ENCODE data around the gene RSAD2. TPM values are rescaled to one million over a fixed set of nuclear protein-coding genes. Genes with fewer than 3 reads are reported as not detected.

RSAD2 gene
- total and polyA plus RNA-seq, 9 of the 15 experiments (the other 6 are each of a cell fraction or from before 2014, with no cell fraction given): 0.15 to 1.4 (median 0.28) TPM

- peak; percentile 67; the same call in 1 of the 2 replicates for TF ChIP-seq HMBOX1 (IDR thresholded peaks at IDR 0.05)
- no peak for TF ChIP-seq BRCA1 (IDR thresholded peaks at IDR 0.05)
- no peak for TF ChIP-seq BRCA1 (CRISPR knock-in tag; IDR thresholded peaks at IDR 0.05)
- TF ChIP-seq SIN3B (IDR thresholded peaks at IDR 0.05; ENCODE audit: low read depth): no peak
- TF ChIP-seq NFYB (IDR thresholded peaks at IDR 0.05; ENCODE audit: extremely low read depth, insufficient read length): no peak
- TF ChIP-seq NBN (IDR thresholded peaks at IDR 0.05; ENCODE audit: low read depth): peak; percentile 86
- TF ChIP-seq, protein P1, sequence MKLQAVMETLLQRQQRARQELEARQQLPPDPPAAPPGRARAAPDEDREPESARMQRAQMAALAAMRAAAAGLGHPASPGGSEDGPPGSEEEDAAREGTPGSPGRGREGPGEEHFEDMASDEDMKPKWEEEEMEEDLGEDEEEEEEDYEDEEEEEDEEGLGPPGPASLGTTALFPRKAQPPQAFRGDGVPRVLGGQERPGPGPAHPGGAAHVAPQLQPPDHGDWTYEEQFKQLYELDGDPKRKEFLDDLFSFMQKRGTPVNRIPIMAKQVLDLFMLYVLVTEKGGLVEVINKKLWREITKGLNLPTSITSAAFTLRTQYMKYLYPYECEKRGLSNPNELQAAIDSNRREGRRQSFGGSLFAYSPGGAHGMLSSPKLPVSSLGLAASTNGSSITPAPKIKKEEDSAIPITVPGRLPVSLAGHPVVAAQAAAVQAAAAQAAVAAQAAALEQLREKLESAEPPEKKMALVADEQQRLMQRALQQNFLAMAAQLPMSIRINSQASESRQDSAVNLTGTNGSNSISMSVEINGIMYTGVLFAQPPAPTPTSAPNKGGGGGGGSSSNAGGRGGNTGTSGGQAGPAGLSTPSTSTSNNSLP (IDR thresholded peaks at IDR 0.05; ENCODE audit: borderline replicate concordance, low read depth, low read length): no peak
- TF ChIP-seq LEF1 (IDR thresholded peaks at IDR 0.05): peak; percentile 89
- peak; percentile 100 for TF ChIP-seq HLTF (IDR thresholded peaks at IDR 0.05)
- no peak for TF ChIP-seq ZNF655 (CRISPR knock-in tag; IDR thresholded peaks at IDR 0.05)
- TF ChIP-seq ZNF444 (CRISPR knock-in tag; IDR thresholded peaks at IDR 0.05): no peak
- TF ChIP-seq JUNB (CRISPR knock-in tag; conservative IDR thresholded peaks at IDR 0.05): no peak
- no peak for TF ChIP-seq SMC3 (conservative IDR thresholded peaks at IDR 0.05; ENCODE audit: insufficient read depth, low read depth, low read length)
- TF ChIP-seq MYNN (IDR thresholded peaks at IDR 0.05): no peak
- no peak for TF ChIP-seq MYNN (CRISPR knock-in tag; IDR thresholded peaks at IDR 0.05)
- peak; percentile 91 for TF ChIP-seq EP300 (IDR thresholded peaks at IDR 0.05; ENCODE audit: low read length)
- TF ChIP-seq SRSF7 (optimal IDR thresholded peaks at IDR 0.05; ENCODE audit: low read depth, low read length): no peak
- TF ChIP-seq, protein P2, sequence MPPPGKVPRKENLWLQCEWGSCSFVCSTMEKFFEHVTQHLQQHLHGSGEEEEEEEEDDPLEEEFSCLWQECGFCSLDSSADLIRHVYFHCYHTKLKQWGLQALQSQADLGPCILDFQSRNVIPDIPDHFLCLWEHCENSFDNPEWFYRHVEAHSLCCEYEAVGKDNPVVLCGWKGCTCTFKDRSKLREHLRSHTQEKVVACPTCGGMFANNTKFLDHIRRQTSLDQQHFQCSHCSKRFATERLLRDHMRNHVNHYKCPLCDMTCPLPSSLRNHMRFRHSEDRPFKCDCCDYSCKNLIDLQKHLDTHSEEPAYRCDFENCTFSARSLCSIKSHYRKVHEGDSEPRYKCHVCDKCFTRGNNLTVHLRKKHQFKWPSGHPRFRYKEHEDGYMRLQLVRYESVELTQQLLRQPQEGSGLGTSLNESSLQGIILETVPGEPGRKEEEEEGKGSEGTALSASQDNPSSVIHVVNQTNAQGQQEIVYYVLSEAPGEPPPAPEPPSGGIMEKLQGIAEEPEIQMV (tag; conservative IDR thresholded peaks at IDR 0.05; ENCODE audit: low read depth): no peak
- TF ChIP-seq SETDB1 (IDR thresholded peaks at IDR 0.05; ENCODE audit: low read length): no peak
- no peak for TF ChIP-seq TCF7 (IDR thresholded peaks at IDR 0.05; ENCODE audit: borderline replicate concordance)
- TF ChIP-seq CTBP1 (IDR thresholded peaks at IDR 0.05; ENCODE audit: borderline replicate concordance): peak; percentile 73; the same call in 1 of the 2 replicates
- TF ChIP-seq ZSCAN32 (CRISPR knock-in tag; IDR thresholded peaks at IDR 0.05): no peak
- no peak for TF ChIP-seq PTBP1 (IDR thresholded peaks at IDR 0.05; ENCODE audit: low read depth, low read length)
Observed at GRCh38 chr2:6880200-6880733, 2.7 kb downstream of the RSAD2 start (continued).
